ENCODE measurements around the gene IFITM5.
"Not testable (repeated sequence)": the region's sequence is repeated elsewhere in the genome, so short reads cannot be mapped to it uniquely, and the experiment has no call there.

- TF ChIP-seq CTCF, POLR2A (IDR thresholded peaks at IDR 0.05): not testable (repeated sequence)
Measured at GRCh38 chr11:308740-309665, 9.7 kb upstream of the IFITM5 start.
